ENCODE measurements around the gene KDM2B.

DNA sequence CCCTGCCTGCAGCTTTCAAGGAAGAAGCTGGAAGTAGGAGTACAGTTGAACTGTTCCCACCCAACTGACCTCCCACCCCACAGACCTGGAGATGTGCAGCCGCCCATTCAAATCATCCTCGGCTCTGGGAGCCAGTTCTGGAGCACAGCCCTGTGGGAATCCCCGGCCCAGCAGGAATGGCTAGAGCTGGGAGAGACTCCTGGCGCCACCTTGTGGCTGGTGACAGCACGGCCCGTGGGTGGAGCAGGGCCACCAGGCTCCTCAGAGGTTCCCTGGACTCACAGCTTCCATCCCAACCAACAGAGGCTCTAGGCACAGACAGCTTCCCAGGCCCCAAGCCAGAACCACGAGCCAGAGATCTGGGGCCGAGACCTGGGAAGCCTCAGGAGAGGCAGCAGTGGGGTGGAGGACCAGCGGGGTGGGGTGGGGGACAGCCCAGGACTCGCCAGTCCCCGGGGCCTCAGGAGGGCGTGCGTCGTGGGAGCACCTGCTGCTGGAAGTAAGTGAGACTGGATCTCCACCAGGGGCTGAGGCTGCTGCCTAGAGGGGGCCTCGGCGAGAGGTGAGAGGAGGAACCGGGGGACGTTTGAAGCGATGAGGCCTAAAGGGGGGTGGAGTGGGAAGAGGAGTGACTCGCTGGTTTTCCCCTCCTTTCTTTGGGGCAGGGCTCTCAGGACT is 137.5 kb downstream of the KDM2B start:
- peak; percentile 63 to 92 (median 86) for TF ChIP-seq CTCF (IDR thresholded peaks at IDR 0.05)
- TF ChIP-seq POLR2A (IDR thresholded peaks at IDR 0.05), result no peak

Data from esophagus squamous epithelium (tissue), 4 donors.